ENCODE results near the gene PGP. TPM values are rescaled to one million over a fixed set of nuclear protein-coding genes. Genes with fewer than 3 reads are reported as not detected.

The PGP gene
- total RNA-seq, 1 donor from 2014 or later: 10.1 TPM

GRCh38 chr16:2180962-2181923 is 33.4 kb downstream of the PGP start:
- no peak for DNase-seq

GRCh38 chr16:2180461-2180860 is 34.2 kb downstream of the PGP start:
- no peak for DNase-seq

- DNase-seq: no peak
These were observed 35.1 kb downstream of the PGP start for GRCh38 chr16:2179576-2179975.

GRCh38 chr16:2179107-2179501 is 35.5 kb downstream of the PGP start:
- no peak for DNase-seq

GRCh38 chr16:2178321-2179106 is 36.1 kb downstream of the PGP start:
- no peak for DNase-seq

- no peak for DNase-seq
These were observed 37.1 kb downstream of the PGP start for GRCh38 chr16:2177561-2177960.

GRCh38 chr16:2177101-2177500 is 37.5 kb downstream of the PGP start:
- DNase-seq: no peak

- DNase-seq: no peak
These were observed 38.6 kb downstream of the PGP start for GRCh38 chr16:2176047-2176446.

- no peak for DNase-seq
These were observed 39.2 kb downstream of the PGP start for GRCh38 chr16:2175454-2175853.

- no peak for DNase-seq
These were observed 40.1 kb downstream of the PGP start for GRCh38 chr16:2174396-2175131.

GRCh38 chr16:2173916-2174315 is 40.7 kb downstream of the PGP start:
- DNase-seq: no peak

GRCh38 chr16:2173366-2173765 is 41.3 kb downstream of the PGP start:
- DNase-seq: no peak

GRCh38 chr16:2172688-2173335 is 41.8 kb downstream of the PGP start:
- DNase-seq: no peak

- no peak for DNase-seq
These were observed 43.0 kb downstream of the PGP start for GRCh38 chr16:2171601-2172178.

GRCh38 chr16:2170587-2171435 is 43.8 kb downstream of the PGP start:
- DNase-seq: no peak

- no peak for DNase-seq
These were observed 44.6 kb downstream of the PGP start for GRCh38 chr16:2170080-2170479.

- DNase-seq: no peak
These were observed 47.5 kb downstream of the PGP start for GRCh38 chr16:2167068-2167638.

- no peak for DNase-seq
These were observed 48.2 kb downstream of the PGP start for GRCh38 chr16:2166263-2167067.

GRCh38 chr16:2165861-2166260 is 48.8 kb downstream of the PGP start:
- no peak for DNase-seq
